HG03460 (cell line): ENCODE results near the gene TRAF7.
"Not testable (repeated sequence)": the region's sequence is repeated elsewhere in the genome, so short reads cannot be mapped to it uniquely, and the experiment has no call there.

Experiments used
- ATAC-seq: cut with Tn5 transposase; IDR thresholded peaks from one replicate; pipeline ENCODE4 v1.9.1; 2021; ENCODE audit not compliant: unreplicated experiment

TRAF7 gene

GRCh38 chr16:2155091-2155950 is at the start of gene TRAF7:
Gene TRAF7, plus strand, starts transcription at chr16:2155782. Its CDS starts 8,139 bp downstream, at chr16:2163921.
- ATAC-seq, result peak; percentile 88

- ATAC-seq, result not testable (repeated sequence)
These were observed 49.4 kb upstream of the TRAF7 start for GRCh38 chr16:2106211-2106610.

GRCh38 chr16:2107121-2107790 is 48.3 kb upstream of the TRAF7 start:
- not testable (repeated sequence) for ATAC-seq

- ATAC-seq, result not testable (repeated sequence)
These were observed 47.8 kb upstream of the TRAF7 start for GRCh38 chr16:2107791-2108125.

GRCh38 chr16:2108446-2109270 is 46.9 kb upstream of the TRAF7 start:
- ATAC-seq, result not testable (repeated sequence)

- ATAC-seq, result not testable (repeated sequence)
These were observed 46.4 kb upstream of the TRAF7 start for GRCh38 chr16:2109271-2109580.

GRCh38 chr16:2109872-2110271 is 45.7 kb upstream of the TRAF7 start:
- ATAC-seq, result not testable (repeated sequence)

GRCh38 chr16:2110332-2111008 is 45.1 kb upstream of the TRAF7 start:
- not testable (repeated sequence) for ATAC-seq

- ATAC-seq, result not testable (repeated sequence)
These were observed 44.6 kb upstream of the TRAF7 start for GRCh38 chr16:2111009-2111353.

GRCh38 chr16:2111412-2112335 is 43.9 kb upstream of the TRAF7 start:
- ATAC-seq, result not testable (repeated sequence)

- ATAC-seq, result not testable (repeated sequence)
These were observed 43.0 kb upstream of the TRAF7 start for GRCh38 chr16:2112539-2113106.

GRCh38 chr16:2114225-2114624 is 41.4 kb upstream of the TRAF7 start:
- not testable (repeated sequence) for ATAC-seq

- not testable (repeated sequence) for ATAC-seq
These were observed 40.5 kb upstream of the TRAF7 start for GRCh38 chr16:2114885-2115590.

- ATAC-seq, result no peak
These were observed 40.0 kb upstream of the TRAF7 start for GRCh38 chr16:2115591-2115973.

GRCh38 chr16:2116428-2116827 is 39.2 kb upstream of the TRAF7 start:
- not testable (repeated sequence) for ATAC-seq

- ATAC-seq, result not testable (repeated sequence)
These were observed 38.2 kb upstream of the TRAF7 start for GRCh38 chr16:2117341-2117740.

GRCh38 chr16:2117960-2118722 is 37.4 kb upstream of the TRAF7 start:
- ATAC-seq, result not testable (repeated sequence)

- not testable (repeated sequence) for ATAC-seq
These were observed 34.3 kb upstream of the TRAF7 start for GRCh38 chr16:2121325-2121724.
